Measurements from ENCODE around the gene CARD10. TPM values are rescaled to one million over a fixed set of nuclear protein-coding genes. Genes with fewer than 3 reads are reported as not detected.

CARD10 gene
- total RNA-seq, 1 experiment from 2014 or later: 26.5 TPM

DNA sequence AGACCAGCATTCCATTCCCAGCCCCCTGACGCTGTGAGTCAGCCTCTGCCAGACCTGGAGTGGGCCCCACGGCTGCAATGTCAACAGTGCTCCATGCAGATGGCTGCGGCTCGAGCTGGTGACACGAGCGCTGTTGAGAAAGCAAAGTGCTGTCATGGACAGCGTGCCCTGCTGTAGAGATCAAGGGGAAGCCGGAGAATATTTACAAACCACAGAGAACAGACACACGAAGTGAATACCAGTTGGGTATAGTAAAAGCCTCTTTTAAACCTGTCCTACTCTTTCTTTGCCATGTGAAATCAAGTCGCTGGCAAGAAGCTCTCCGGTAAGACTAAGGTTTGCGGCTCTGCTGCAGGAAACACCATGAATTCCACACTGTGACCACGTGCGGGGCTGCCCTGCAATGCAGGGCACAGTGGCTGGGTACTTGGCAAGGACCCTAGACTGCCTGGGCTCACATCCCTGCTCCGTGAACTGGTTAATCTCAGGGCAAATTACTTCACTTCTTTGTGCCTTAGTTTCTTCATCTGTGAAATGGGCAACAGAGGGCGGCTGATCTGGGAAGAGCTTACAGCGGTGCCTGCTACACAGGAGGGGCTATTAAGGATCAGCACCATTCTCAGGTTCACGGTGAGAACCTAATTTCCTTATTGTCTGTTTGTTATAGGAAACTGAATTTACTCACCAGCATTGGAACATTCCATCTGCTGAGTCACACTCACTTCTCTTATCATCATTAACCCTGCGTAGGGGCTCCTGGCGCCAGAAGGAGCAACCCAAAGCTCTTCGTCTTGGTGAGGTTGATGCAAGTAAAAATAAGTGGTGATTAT, 64.1 kb downstream of the CARD10 start:
- H3K27me3 ChIP-seq (replicated peaks; ENCODE audit: control insufficient read depth, insufficient read depth, low read length): no peaks in the 10 kb centered on the region
- ChIA-PET POLR2A (interaction anchor here (0.7 to 1.0 kb wide), 2 partner anchors 23 to 444 kb away, joined by 3 to 4 read pairs; no protein-coding TSS in a partner anchor), CTCF (interaction anchor here (0.5 to 5.2 kb wide), 9 partner anchors 18 to 195 kb away, joined by 3 to 49 read pairs (median 3); no protein-coding TSS in a partner anchor)
- BruUV-seq (replicated peaks): TSS peak; percentile 57
- DNase-seq: peak; percentile 79 to 85
- peak overlapping the region; percentile 94 for H3K27ac Mint-ChIP-seq (ENCODE audit: unreplicated experiment)
- intact Hi-C loops (cut with micrococcal nuclease; ENCODE audit: unreplicated experiment): loop anchor here (5.0 to 10.0 kb wide), 3 partner anchors 188 to 380 kb away; no protein-coding TSS in a partner anchor
- H3K36me3 ChIP-seq (ENCODE audit: control insufficient read depth, insufficient read depth, low read length): no peaks in the 10 kb centered on the region
- TF ChIP-seq, protein P1, sequence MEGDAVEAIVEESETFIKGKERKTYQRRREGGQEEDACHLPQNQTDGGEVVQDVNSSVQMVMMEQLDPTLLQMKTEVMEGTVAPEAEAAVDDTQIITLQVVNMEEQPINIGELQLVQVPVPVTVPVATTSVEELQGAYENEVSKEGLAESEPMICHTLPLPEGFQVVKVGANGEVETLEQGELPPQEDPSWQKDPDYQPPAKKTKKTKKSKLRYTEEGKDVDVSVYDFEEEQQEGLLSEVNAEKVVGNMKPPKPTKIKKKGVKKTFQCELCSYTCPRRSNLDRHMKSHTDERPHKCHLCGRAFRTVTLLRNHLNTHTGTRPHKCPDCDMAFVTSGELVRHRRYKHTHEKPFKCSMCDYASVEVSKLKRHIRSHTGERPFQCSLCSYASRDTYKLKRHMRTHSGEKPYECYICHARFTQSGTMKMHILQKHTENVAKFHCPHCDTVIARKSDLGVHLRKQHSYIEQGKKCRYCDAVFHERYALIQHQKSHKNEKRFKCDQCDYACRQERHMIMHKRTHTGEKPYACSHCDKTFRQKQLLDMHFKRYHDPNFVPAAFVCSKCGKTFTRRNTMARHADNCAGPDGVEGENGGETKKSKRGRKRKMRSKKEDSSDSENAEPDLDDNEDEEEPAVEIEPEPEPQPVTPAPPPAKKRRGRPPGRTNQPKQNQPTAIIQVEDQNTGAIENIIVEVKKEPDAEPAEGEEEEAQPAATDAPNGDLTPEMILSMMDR (IDR thresholded peaks at IDR 0.05; ENCODE audit: insufficient read depth in 1 of 2, low read depth in 1 of 2, low read length in 1 of 2, severe bottlenecking in 1 of 2, unreplicated experiment in 1 of 2): no peak
- H3K9me3 ChIP-seq: no peaks in the 10 kb centered on the region
- no peaks in the 10 kb centered on the region for H3K27me3 Mint-ChIP-seq (ENCODE audit: insufficient read depth, unreplicated experiment)
- peaks cover 40% of the 10 kb centered on the region for H3K4me1 Mint-ChIP-seq (ENCODE audit: low read depth, unreplicated experiment)
- H3K9me3 Mint-ChIP-seq (ENCODE audit: unreplicated experiment): no peaks in the 10 kb centered on the region
- H3K4me1 ChIP-seq: peaks cover 39% of the 10 kb centered on the region
- no peak overlapping the region for H3K4me3 ChIP-seq (ENCODE audit: low read depth, low read length)
- peak overlapping the region; percentile 58 for H3K4me3 Mint-ChIP-seq (ENCODE audit: unreplicated experiment)
- H3K36me3 Mint-ChIP-seq (ENCODE audit: insufficient read depth, unreplicated experiment): peaks cover 13% of the 10 kb centered on the region

DNA sequence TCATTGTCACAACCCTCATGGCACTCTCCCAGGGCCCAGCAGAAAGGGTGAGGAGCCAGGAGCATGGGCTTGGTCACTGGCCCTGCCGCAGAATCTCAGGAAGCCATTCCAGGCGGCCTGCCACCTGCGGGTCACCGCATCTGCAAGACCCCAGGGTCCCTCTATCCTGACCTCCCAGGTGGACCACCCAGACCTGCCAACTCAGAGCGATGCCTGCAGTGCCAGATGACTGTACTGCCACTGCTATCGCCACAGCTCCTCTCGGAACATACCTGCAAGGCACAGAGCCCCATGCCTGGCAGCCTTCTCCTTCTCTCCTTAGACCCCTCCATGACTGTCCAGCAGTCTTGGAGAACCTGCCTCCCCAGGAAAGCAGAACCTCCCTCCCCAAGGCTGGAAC, 65.5 kb downstream of the CARD10 start:
- Mint-ChIP-seq H3K4me1 (ENCODE audit: low read depth, unreplicated experiment) (peaks cover 40% of the 10 kb centered on the region), H3K9me3 (ENCODE audit: unreplicated experiment) (no peaks in the 10 kb centered on the region), H3K27ac (ENCODE audit: unreplicated experiment) (no peak overlapping the region), H3K27me3 (ENCODE audit: insufficient read depth, unreplicated experiment) (no peaks in the 10 kb centered on the region), H3K4me3 (ENCODE audit: unreplicated experiment) (no peak overlapping the region), H3K36me3 (ENCODE audit: insufficient read depth, unreplicated experiment) (peaks cover 13% of the 10 kb centered on the region)
- Histone ChIP-seq H3K27me3 (replicated peaks; ENCODE audit: control insufficient read depth, insufficient read depth, low read length) (no peaks in the 10 kb centered on the region), H3K4me1 (peaks cover 39% of the 10 kb centered on the region), H3K36me3 (ENCODE audit: control insufficient read depth, insufficient read depth, low read length) (no peaks in the 10 kb centered on the region), H3K9me3 (no peaks in the 10 kb centered on the region), H3K4me3 (ENCODE audit: low read depth, low read length) (no peak overlapping the region)
- DNase-seq: no peak
- BruUV-seq (replicated peaks): no TSS peak
- TF ChIP-seq, protein P1 (IDR thresholded peaks at IDR 0.05; ENCODE audit: insufficient read depth in 1 of 2, low read depth in 1 of 2, low read length in 1 of 2, severe bottlenecking in 1 of 2, unreplicated experiment in 1 of 2): no peak
- ChIA-PET CTCF (interaction anchor here (5.2 kb wide), 1 partner anchor 136 kb away, joined by 49 read pairs; no protein-coding TSS in a partner anchor), POLR2A (no interaction called here)
- intact Hi-C loops (cut with micrococcal nuclease; ENCODE audit: unreplicated experiment): loop anchor here (10.0 kb wide), 2 partner anchors 259 to 379 kb away; no protein-coding TSS in a partner anchor

DNA sequence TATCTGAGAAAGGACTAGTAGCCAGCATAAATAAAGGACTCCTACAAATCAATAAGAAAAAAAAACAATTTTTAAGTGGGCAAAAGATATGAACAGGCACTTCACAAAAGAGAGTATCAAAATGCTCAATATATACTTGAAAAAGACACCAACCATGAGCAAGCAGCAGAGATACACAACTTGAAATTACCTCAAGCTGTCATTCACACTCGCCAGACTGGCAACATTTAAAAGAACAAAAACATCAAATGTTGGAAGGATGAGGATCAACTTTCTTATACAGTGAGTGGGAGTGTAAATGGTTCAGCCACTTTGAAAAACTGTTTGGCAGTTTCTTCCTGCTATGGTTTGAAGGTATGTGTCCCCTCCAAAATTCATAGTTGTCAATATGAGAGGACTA, 68.0 kb downstream of the CARD10 start:
- H3K4me1 Mint-ChIP-seq (ENCODE audit: low read depth, unreplicated experiment): peaks cover 27% of the 10 kb centered on the region
- Histone ChIP-seq H3K9me3 (no peaks in the 10 kb centered on the region), H3K36me3 (ENCODE audit: control insufficient read depth, insufficient read depth, low read length) (no peaks in the 10 kb centered on the region), H3K27me3 (replicated peaks; ENCODE audit: control insufficient read depth, insufficient read depth, low read length) (no peaks in the 10 kb centered on the region), H3K4me1 (peaks cover 27% of the 10 kb centered on the region), H3K4me3 (ENCODE audit: low read depth, low read length) (no peak overlapping the region)
- H3K27ac Mint-ChIP-seq (ENCODE audit: unreplicated experiment): no peak overlapping the region
- ChIA-PET CTCF (no interaction called here), POLR2A (no interaction called here)
- no peaks in the 10 kb centered on the region for H3K27me3 Mint-ChIP-seq (ENCODE audit: insufficient read depth, unreplicated experiment)
- peaks cover 13% of the 10 kb centered on the region for H3K36me3 Mint-ChIP-seq (ENCODE audit: insufficient read depth, unreplicated experiment)
- TF ChIP-seq, protein P1 (IDR thresholded peaks at IDR 0.05; ENCODE audit: insufficient read depth in 1 of 2, low read depth in 1 of 2, low read length in 1 of 2, severe bottlenecking in 1 of 2, unreplicated experiment in 1 of 2): no peak
- no TSS peak for BruUV-seq (replicated peaks)
- intact Hi-C loops (cut with micrococcal nuclease; ENCODE audit: unreplicated experiment): loop anchor here (10.0 kb wide), 2 partner anchors 256 to 376 kb away; no protein-coding TSS in a partner anchor
- no peaks in the 10 kb centered on the region for H3K9me3 Mint-ChIP-seq (ENCODE audit: unreplicated experiment)
- no peak for DNase-seq
- H3K4me3 Mint-ChIP-seq (ENCODE audit: unreplicated experiment): no peak overlapping the region
